B cell (primary cell): ENCODE measurements around the gene AEBP1. TPM values are rescaled to one million over a fixed set of nuclear protein-coding genes. Genes with fewer than 3 reads are reported as not detected.

Experiments
- ATAC-seq: fragments of 200-7000 bp; cut with Tn5 transposase; one replicate; pipeline ENCODE4 v1.10.0; 2021; ENCODE audit warnings: low read depth, mild to moderate bottlenecking, moderate number of reproducible peaks, moderate library complexity
- CTCF ChIA-PET: fragments of 350-600 bp; sonication (Branson Sonifier 250); formaldehyde crosslinking; loops from one replicate; lab custom pipeline; 2021; ENCODE audit warnings: antibody characterized with exemption, inconsistent platforms; lab: Charles Lee
- POLR2A ChIA-PET: fragments of 350-600 bp; sonication (Branson Sonifier 250); formaldehyde crosslinking; loops from one replicate; lab custom pipeline; 2021; ENCODE audit warnings: antibody characterized with exemption; lab: Charles Lee
- DNase-seq: peaks from one replicate; pipeline ENCODE4 v3.0.0; 2013
- H2AFZ ChIP-seq: 2 replicates; pipeline ENCODE4 v1.6.1; 2012; ENCODE audit warnings: mild to moderate bottlenecking, low read depth, low read length; ENCODE audit not compliant: insufficient read depth, poor library complexity, severe bottlenecking
- H3K27ac ChIP-seq, 2 donors: 1 replicate in 1 of 2; 2 replicates in 1 of 2; pipeline ENCODE4 v1.5.1; 2012 to 2013; ENCODE audit warnings: low read length in 2 of 2, mild to moderate bottlenecking in 2 of 2, moderate library complexity in 1 of 2
- H3K27me3 ChIP-seq, 4 experiments: fragments of 200-600 bp in 1 of 4; sonication (generic) in 1 of 4; replicated peaks in 1 of 4; 1 replicate in 2 of 4; 2 replicates in 2 of 4; pipeline versions ENCODE4 v1.6.1 to v1.7.0; 2013 to 2016; ENCODE audit warnings: low read length in 3 of 4, mild to moderate bottlenecking in 2 of 4, mixed read lengths in 1 of 4, moderate library complexity in 1 of 4; ENCODE audit not compliant: insufficient read depth in 4 of 4, control insufficient read depth in 3 of 4; ENCODE audit errors: control extremely low read depth in 1 of 4
- H3K36me3 ChIP-seq, 2 experiments: replicated peaks in 1 of 2; 1 replicate in 1 of 2; 2 replicates in 1 of 2; pipeline versions ENCODE4 v1.6.1 to v1.7.1; 2013; ENCODE audit warnings: low read length in 1 of 2; ENCODE audit not compliant: insufficient read depth in 2 of 2, control insufficient read depth in 1 of 2; ENCODE audit errors: control extremely low read depth in 1 of 2, extremely low read depth in 1 of 2
- H3K4me1 ChIP-seq, 2 donors: fragments of 200-600 bp in 1 of 2; sonication (generic) in 1 of 2; 1 replicate in 1 of 2; 2 replicates in 1 of 2; pipeline versions ENCODE4 v1.5.1 to v1.6.1; 2013 to 2017; ENCODE audit warnings: low read length in 2 of 2; ENCODE audit not compliant: control insufficient read depth in 2 of 2, insufficient read depth in 2 of 2
- H3K4me2 ChIP-seq: replicated peaks from 2 replicates; pipeline ENCODE3; 2012; ENCODE audit warnings: mild to moderate bottlenecking, low read depth, low read length; ENCODE audit not compliant: poor library complexity, severe bottlenecking
- H3K4me3 ChIP-seq, 5 experiments: fragments of 200-600 bp in 1 of 5; sonication (generic) in 1 of 5; 1 replicate in 3 of 5; 2 replicates in 2 of 5; pipeline versions ENCODE4 v1.5.1 to v1.7.0; 2011 to 2016; ENCODE audit warnings: low read length in 4 of 5, mild to moderate bottlenecking in 4 of 5, low read depth in 2 of 5, control low read depth in 1 of 5, moderate library complexity in 1 of 5; ENCODE audit not compliant: insufficient read depth in 1 of 5; ENCODE audit errors: control extremely low read depth in 1 of 5, extremely low read depth in 1 of 5
- H3K79me2 ChIP-seq: fragments of 200-600 bp; sonication (generic); one replicate; pipeline ENCODE4 v1.6.0; 2016; ENCODE audit warnings: low read length; ENCODE audit not compliant: control insufficient read depth, insufficient read depth
- H3K9ac ChIP-seq: fragments of 200-600 bp; sonication (generic); 2 replicates; pipeline ENCODE4 v1.6.1; 2017; ENCODE audit warnings: mild to moderate bottlenecking, low read length, moderate library complexity
- H3K9me3 ChIP-seq, 3 donors: one replicate each; pipeline versions ENCODE4 v1.6.1 to v1.7.1; 2013; ENCODE audit warnings: low read length in 2 of 3; ENCODE audit not compliant: control insufficient read depth in 2 of 3, insufficient read depth in 1 of 3; ENCODE audit errors: control extremely low read depth in 1 of 3
- H4K20me1 ChIP-seq: 2 replicates; pipeline ENCODE4 v1.6.0; 2012; ENCODE audit warnings: mild to moderate bottlenecking, low read length; ENCODE audit not compliant: insufficient read depth, control insufficient read depth, poor library complexity, severe bottlenecking
- H3K27ac Mint-ChIP-seq: one replicate; pipeline ENCODE4 v1.8.0; 2021; ENCODE audit warnings: mixed read lengths
- H3K27me3 Mint-ChIP-seq: one replicate; pipeline ENCODE4 v1.8.0; 2021; ENCODE audit warnings: mixed read lengths
- H3K4me1 Mint-ChIP-seq: one replicate; pipeline ENCODE4 v1.8.0; 2021; ENCODE audit warnings: mixed read lengths
- H3K4me3 Mint-ChIP-seq: one replicate; pipeline ENCODE4 v1.8.0; 2021; ENCODE audit warnings: mixed read lengths
- H3K9me3 Mint-ChIP-seq: one replicate; pipeline ENCODE4 v1.8.0; 2022; ENCODE audit warnings: mixed read lengths; ENCODE audit not compliant: insufficient read depth
- CTCF ChIP-seq: fragments of 200-600 bp; IDR thresholded peaks from one replicate; pipeline ENCODE4 v1.8.0; 2022; ENCODE audit warnings: antibody characterized with exemption, mild to moderate bottlenecking
- EZH2 ChIP-seq: IDR thresholded peaks from 2 replicates; pipeline ENCODE4 v1.6.1; 2012; ENCODE audit warnings: borderline replicate concordance, low read depth, mild to moderate bottlenecking, moderate library complexity, low read length; ENCODE audit not compliant: insufficient read depth, poor library complexity, severe bottlenecking
- WGBS: methylation state at CpG from one replicate; pipeline ENCODE4 v1.1.5; 2013; ENCODE audit warnings: missing lambda C conversion rate; ENCODE audit not compliant: insufficient coverage; 5-methylcytosine and 5-hydroxymethylcytosine counted together
- intact Hi-C: fragments of 100-400 bp; cut with micrococcal nuclease; formaldehyde crosslinking; loops from one replicate; pipeline ENCODE4 v1.10.0; 2022
- polyA plus RNA-seq: library from polyadenylated mRNA; depleted of rRNA; stranded (reverse); fragments of >200 nt; gene quantifications from 2 replicates; pipeline ENCODE4 v1.2.3, GENCODE V29; 2012
- total RNA-seq, 2 donors: library from RNA; stranded (reverse); fragments of 120-200 nt in 1 of 2; gene quantifications; 1 replicate in 1 of 2; 2 replicates in 1 of 2; pipeline versions ENCODE4 v1.2.3 to v1.2.4, GENCODE V29; 2013 to 2022

Gene AEBP1
- total and polyA plus RNA-seq, 2 donors (not counting 1 experiment from before 2014, with no cell fraction given) = 20.2 to 36.7 TPM

DNA sequence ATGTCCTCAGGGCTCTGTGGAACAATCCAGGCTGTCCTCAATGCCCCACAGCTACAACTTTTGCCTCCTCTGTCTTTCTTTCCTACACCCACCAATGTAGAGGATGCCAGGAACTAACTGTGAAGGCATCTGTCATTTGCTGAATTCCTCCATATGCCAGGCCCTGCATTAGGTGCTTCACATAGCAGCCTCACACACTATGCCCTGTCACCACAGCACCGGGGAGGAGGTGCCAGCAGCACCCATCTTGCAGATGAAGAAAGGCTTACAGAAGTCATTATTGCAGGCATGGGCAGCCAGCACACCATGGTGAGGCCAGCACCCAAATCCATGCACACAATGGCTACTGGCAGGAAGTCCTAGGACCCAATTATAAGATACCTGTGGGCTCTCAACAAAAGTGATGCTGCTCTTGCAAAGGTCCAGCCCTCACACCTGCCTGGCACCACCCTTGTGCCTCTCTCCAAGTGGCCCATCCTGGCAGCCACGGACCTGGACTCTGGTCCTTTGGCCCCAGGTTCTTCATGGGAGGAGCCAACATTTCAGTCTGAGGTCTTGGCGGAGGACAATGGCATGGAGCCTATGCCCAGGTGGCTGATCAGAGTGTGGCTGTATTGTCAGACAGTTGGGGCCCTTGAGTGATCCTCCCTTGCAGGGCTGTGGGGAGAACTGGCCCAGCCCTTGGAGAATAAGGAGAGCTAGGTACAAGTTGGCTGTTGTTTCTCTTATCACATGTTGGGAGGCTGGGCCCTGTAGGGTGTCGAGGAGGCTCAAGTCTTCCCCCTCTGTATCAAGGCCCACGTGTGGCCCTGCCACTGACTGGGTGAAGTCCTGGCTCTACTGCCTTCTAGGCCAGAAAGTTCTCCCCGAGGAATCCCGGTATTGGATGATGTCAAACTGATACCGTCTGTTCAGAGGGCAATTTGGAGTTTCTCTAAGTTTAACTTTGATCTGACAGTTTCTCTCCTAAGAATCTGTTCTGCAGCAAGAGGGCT is 51.3 kb downstream of the AEBP1 start:
- TF ChIP-seq EZH2 (no peak), CTCF (no peak)
- H3K9me3 ChIP-seq = no peaks in the 10 kb centered on the region
- H3K4me3 ChIP-seq = no peak overlapping the region
- H3K27me3 ChIP-seq = no peaks in the 10 kb centered on the region
- DNase-seq = no peak
- ChIA-PET CTCF (no interaction called here), POLR2A (no interaction called here)
- H3K4me1 Mint-ChIP-seq = peaks cover 3% of the 10 kb centered on the region
- no peaks in the 10 kb centered on the region for H3K36me3 ChIP-seq
- no peak overlapping the region for H3K4me3 Mint-ChIP-seq
- H3K27ac Mint-ChIP-seq = no peak overlapping the region
- no peak overlapping the region for H3K27ac ChIP-seq
- no peak overlapping the region for H3K4me2 ChIP-seq
- no peaks in the 10 kb centered on the region for H3K27me3 Mint-ChIP-seq
- H2AFZ ChIP-seq = no peak overlapping the region
- intact Hi-C loops = no loop called here
- H3K9ac ChIP-seq = no peak overlapping the region
- no peaks in the 10 kb centered on the region for H3K79me2 ChIP-seq
- 96% methylated on average over 8 of the region's 8 CpGs for WGBS
- no peaks in the 10 kb centered on the region for H4K20me1 ChIP-seq
- no peaks in the 10 kb centered on the region for H3K9me3 Mint-ChIP-seq
- no peak for ATAC-seq
- peaks cover 0 to 4% of the 10 kb centered on the region in 2 donors for H3K4me1 ChIP-seq

DNA sequence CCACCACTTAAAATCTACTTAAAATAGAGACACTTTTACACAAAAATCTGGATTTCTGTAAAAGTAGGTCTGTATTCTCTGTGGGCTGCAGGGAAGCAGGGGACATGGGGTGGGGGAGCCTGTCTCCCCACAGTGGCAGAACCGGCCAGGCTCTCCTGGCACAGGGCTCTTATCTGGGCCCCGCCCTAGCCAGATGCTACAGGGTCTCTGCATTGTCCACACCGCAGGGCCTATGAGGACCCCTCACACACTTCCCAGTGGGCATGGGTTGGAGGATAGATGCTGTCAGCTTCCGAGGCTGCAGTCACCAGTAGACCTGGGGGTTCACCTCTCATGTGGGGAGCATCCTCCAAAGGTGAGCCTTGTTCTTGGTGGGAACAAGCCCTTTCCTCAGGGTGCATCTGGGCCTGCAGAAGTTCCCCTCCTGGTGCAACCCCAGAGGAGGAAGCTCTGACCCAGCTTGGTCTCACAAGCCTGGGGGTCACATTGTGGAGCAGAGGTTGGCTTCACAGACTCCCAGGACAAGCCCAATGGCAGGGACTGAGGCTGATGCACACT is 52.4 kb downstream of the AEBP1 start:
- Histone ChIP-seq H3K79me2 (no peaks in the 10 kb centered on the region), H3K27me3 (no peaks in the 10 kb centered on the region), H3K27ac (no peak overlapping the region), H3K9ac (no peak overlapping the region), H3K9me3 (no peaks in the 10 kb centered on the region), H3K4me2 (no peak overlapping the region), H3K4me3 (no peak overlapping the region), H2AFZ (no peak overlapping the region), H3K4me1 (no peaks in the 10 kb centered on the region), H3K36me3 (no peaks in the 10 kb centered on the region), H4K20me1 (no peaks in the 10 kb centered on the region)
- H3K4me1 Mint-ChIP-seq = no peaks in the 10 kb centered on the region
- DNase-seq (no peak), ATAC-seq (no peak)
- TF ChIP-seq EZH2 (no peak), CTCF (no peak)
- ChIA-PET POLR2A (no interaction called here), CTCF (no interaction called here)
- no peaks in the 10 kb centered on the region for H3K9me3 Mint-ChIP-seq
- H3K27ac Mint-ChIP-seq = no peak overlapping the region
- no peak overlapping the region for H3K4me3 Mint-ChIP-seq
- WGBS = 93% methylated on average over 4 of the region's 4 CpGs
- intact Hi-C loops = no loop called here
- no peaks in the 10 kb centered on the region for H3K27me3 Mint-ChIP-seq
